ENCODE results near the gene CACNG5. TPM values are rescaled to one million over a fixed set of nuclear protein-coding genes. Genes with fewer than 3 reads are reported as not detected.
A peak's percentile ranks its signal among the peaks of the same experiment; 100 is the strongest.

Gene CACNG5
- total RNA-seq, 1 experiment from 2014 or later, result not detected

GRCh38 chr17:66910651-66911285 is 75.9 kb downstream of the CACNG5 start:
- no peak for DNase-seq (ENCODE audit: low read depth in 1 of 2, low spot score in 2 of 2)
- Histone ChIP-seq H3K9me3 (replicated peaks) (0 out of 2 replicates have a peak, but pooled peaks cover 3% of the 10 kb centered on the region), H3K36me3 (no peaks in the 10 kb centered on the region), H3K27me3 (replicated peaks) (no peaks in the 10 kb centered on the region), H3K4me1 (replicated peaks) (peaks cover 8% of the 10 kb centered on the region), H3K4me3 (no peak overlapping the region), H3K27ac (no peak overlapping the region)

GRCh38 chr17:66915204-66915611 is 80.3 kb downstream of the CACNG5 start:
- peak; percentile 44 to 75 for DNase-seq (ENCODE audit: low read depth in 1 of 2, low spot score in 2 of 2)
- Histone ChIP-seq H3K36me3 (no peaks in the 10 kb centered on the region), H3K4me1 (replicated peaks) (no peaks in the 10 kb centered on the region; the same call in 1 of the 2 replicates)

GRCh38 chr17:66915792-66916191 is 80.9 kb downstream of the CACNG5 start:
- no peak overlapping the region for H3K27ac ChIP-seq

More at GRCh38 chr17:66915204-66915611, 80.3 kb downstream of the CACNG5 start:
- H3K27ac ChIP-seq, result no peak overlapping the region
- H3K9me3 ChIP-seq (replicated peaks), result 0 out of 2 replicates have a peak, but pooled peaks cover 3% of the 10 kb centered on the region
- no peak overlapping the region for H3K4me3 ChIP-seq
- no peaks in the 10 kb centered on the region for H3K27me3 ChIP-seq (replicated peaks)

GRCh38 chr17:66916946-66917345 is 82.0 kb downstream of the CACNG5 start:
- no peak overlapping the region for H3K4me3 ChIP-seq
- H3K27me3 ChIP-seq (replicated peaks), result no peaks in the 10 kb centered on the region
- no peaks in the 10 kb centered on the region for H3K36me3 ChIP-seq
- H3K4me1 ChIP-seq (replicated peaks), result no peaks in the 10 kb centered on the region; the same call in 1 of the 2 replicates
- no peak for DNase-seq (ENCODE audit: low read depth in 1 of 2, low spot score in 2 of 2)
- 0 out of 2 replicates have a peak, but pooled peaks cover 3% of the 10 kb centered on the region for H3K9me3 ChIP-seq (replicated peaks)
- no peak overlapping the region for H3K27ac ChIP-seq

More at GRCh38 chr17:66915792-66916191, 80.9 kb downstream of the CACNG5 start:
- H3K9me3 ChIP-seq (replicated peaks), result 0 out of 2 replicates have a peak, but pooled peaks cover 3% of the 10 kb centered on the region
- no peaks in the 10 kb centered on the region; the same call in 1 of the 2 replicates for H3K4me1 ChIP-seq (replicated peaks)
- no peak for DNase-seq (ENCODE audit: low read depth in 1 of 2, low spot score in 2 of 2)
- no peaks in the 10 kb centered on the region for H3K36me3 ChIP-seq
- no peak overlapping the region for H3K4me3 ChIP-seq
- no peaks in the 10 kb centered on the region for H3K27me3 ChIP-seq (replicated peaks)

- Histone ChIP-seq H3K4me3 (no peak overlapping the region), H3K36me3 (no peaks in the 10 kb centered on the region), H3K27ac (no peak overlapping the region), H3K9me3 (replicated peaks) (no peaks in the 10 kb centered on the region), H3K4me1 (replicated peaks) (peaks cover 2% of the 10 kb centered on the region; the same call in 1 of the 2 replicates), H3K27me3 (replicated peaks) (no peaks in the 10 kb centered on the region)
- no peak for DNase-seq (ENCODE audit: low read depth in 1 of 2, low spot score in 2 of 2)
Measured at GRCh38 chr17:66918896-66919295, 84.0 kb downstream of the CACNG5 start.

- Histone ChIP-seq H3K9me3 (replicated peaks) (no peaks in the 10 kb centered on the region), H3K36me3 (no peaks in the 10 kb centered on the region), H3K27ac (no peak overlapping the region), H3K4me3 (no peak overlapping the region), H3K4me1 (replicated peaks) (peaks cover 4% of the 10 kb centered on the region; the same call in 1 of the 2 replicates), H3K27me3 (replicated peaks) (0 out of 2 replicates have a peak, but pooled peaks cover 2% of the 10 kb centered on the region)
- DNase-seq (ENCODE audit: low read depth in 1 of 2, low spot score in 2 of 2), result no peak
Measured at GRCh38 chr17:66920435-66920834, 85.5 kb downstream of the CACNG5 start.

- 0 out of 2 replicates have a peak, but pooled peaks cover 2% of the 10 kb centered on the region for H3K27me3 ChIP-seq (replicated peaks)
- DNase-seq (ENCODE audit: low read depth in 1 of 2, low spot score in 2 of 2), result no peak
- no peak overlapping the region for H3K27ac ChIP-seq
- H3K36me3 ChIP-seq, result no peaks in the 10 kb centered on the region
- no peak overlapping the region for H3K4me3 ChIP-seq
- 0 out of 2 replicates have a peak, but pooled peaks cover 4% of the 10 kb centered on the region for H3K4me1 ChIP-seq (replicated peaks)
- H3K9me3 ChIP-seq (replicated peaks), result no peaks in the 10 kb centered on the region
Measured at GRCh38 chr17:66920950-66921349, 86.0 kb downstream of the CACNG5 start.

- Histone ChIP-seq H3K27ac (no peak overlapping the region), H3K4me3 (no peak overlapping the region), H3K27me3 (replicated peaks) (peaks cover 12% of the 10 kb centered on the region; the same call in 1 of the 2 replicates), H3K9me3 (replicated peaks) (no peaks in the 10 kb centered on the region), H3K4me1 (replicated peaks) (0 out of 2 replicates have a peak, but pooled peaks cover 4% of the 10 kb centered on the region), H3K36me3 (no peaks in the 10 kb centered on the region)
- no peak for DNase-seq (ENCODE audit: low read depth in 1 of 2, low spot score in 2 of 2)
Measured at GRCh38 chr17:66923886-66924285, 89.0 kb downstream of the CACNG5 start.

- H3K27me3 ChIP-seq (replicated peaks), result peaks cover 12% of the 10 kb centered on the region; the same call in 1 of the 2 replicates
Measured at GRCh38 chr17:66925811-66926500, 91.0 kb downstream of the CACNG5 start.

GRCh38 chr17:66928949-66929348 is 94.0 kb downstream of the CACNG5 start:
- Histone ChIP-seq H3K4me1 (replicated peaks) (0 out of 2 replicates have a peak, but pooled peaks cover 1% of the 10 kb centered on the region), H3K36me3 (no peaks in the 10 kb centered on the region), H3K27me3 (replicated peaks) (peaks cover 12% of the 10 kb centered on the region; the same call in 1 of the 2 replicates), H3K27ac (no peak overlapping the region), H3K9me3 (replicated peaks) (no peaks in the 10 kb centered on the region), H3K4me3 (no peak overlapping the region)
- DNase-seq (ENCODE audit: low read depth in 1 of 2, low spot score in 2 of 2), result no peak

More at GRCh38 chr17:66925811-66926500, 91.0 kb downstream of the CACNG5 start:
- no peak overlapping the region for H3K4me3 ChIP-seq
- H3K9me3 ChIP-seq (replicated peaks), result no peaks in the 10 kb centered on the region
- DNase-seq (ENCODE audit: low read depth in 1 of 2, low spot score in 2 of 2), result no peak
- no peaks in the 10 kb centered on the region for H3K36me3 ChIP-seq
- no peak overlapping the region for H3K27ac ChIP-seq
- H3K4me1 ChIP-seq (replicated peaks), result 0 out of 2 replicates have a peak, but pooled peaks cover 4% of the 10 kb centered on the region

- H3K4me1 ChIP-seq (replicated peaks), result no peaks in the 10 kb centered on the region
- H3K36me3 ChIP-seq, result no peaks in the 10 kb centered on the region
- H3K27ac ChIP-seq, result no peak overlapping the region
- H3K4me3 ChIP-seq, result no peak overlapping the region
- H3K9me3 ChIP-seq (replicated peaks), result no peaks in the 10 kb centered on the region
- peaks cover 10% of the 10 kb centered on the region; the same call in 1 of the 2 replicates for H3K27me3 ChIP-seq (replicated peaks)
- no peak for DNase-seq (ENCODE audit: low read depth in 1 of 2, low spot score in 2 of 2)
Measured at GRCh38 chr17:66929591-66929990, 94.7 kb downstream of the CACNG5 start.

GRCh38 chr17:66930933-66931332 is 96.0 kb downstream of the CACNG5 start:
- Histone ChIP-seq H3K27me3 (replicated peaks) (peaks cover 10% of the 10 kb centered on the region; the same call in 1 of the 2 replicates), H3K4me3 (no peak overlapping the region), H3K4me1 (replicated peaks) (no peaks in the 10 kb centered on the region), H3K36me3 (no peaks in the 10 kb centered on the region), H3K27ac (no peak overlapping the region), H3K9me3 (replicated peaks) (no peaks in the 10 kb centered on the region)
- no peak for DNase-seq (ENCODE audit: low read depth in 1 of 2, low spot score in 2 of 2)

- DNase-seq (ENCODE audit: low read depth in 1 of 2, low spot score in 2 of 2), result no peak
- Histone ChIP-seq H3K9me3 (replicated peaks) (0 out of 2 replicates have a peak, but pooled peaks cover 3% of the 10 kb centered on the region), H3K27ac (no peak overlapping the region), H3K27me3 (replicated peaks) (0 out of 2 replicates have a peak, but pooled peaks cover 6% of the 10 kb centered on the region), H3K36me3 (no peaks in the 10 kb centered on the region), H3K4me3 (no peak overlapping the region), H3K4me1 (replicated peaks) (no peaks in the 10 kb centered on the region)
Measured at GRCh38 chr17:66932311-66932710, 97.4 kb downstream of the CACNG5 start.

GRCh38 chr17:66934040-66934439 is 99.1 kb downstream of the CACNG5 start:
- no peaks in the 10 kb centered on the region for H3K36me3 ChIP-seq
- no peaks in the 10 kb centered on the region for H3K27me3 ChIP-seq (replicated peaks)
- H3K4me3 ChIP-seq, result no peak overlapping the region
- no peak overlapping the region for H3K27ac ChIP-seq
- peaks cover 3% of the 10 kb centered on the region for H3K9me3 ChIP-seq (replicated peaks)
- DNase-seq (ENCODE audit: low read depth in 1 of 2, low spot score in 2 of 2), result no peak
- peaks cover under 1% of the 10 kb centered on the region for H3K4me1 ChIP-seq (replicated peaks)
